Mesendoderm (in vitro differentiated cells): ENCODE results near the gene LRP2.

ENCODE experiments used
- DNase-seq: peaks from one replicate; pipeline ENCODE4 v3.0.0; 2013
- H2AK5ac ChIP-seq: 2 replicates; pipeline ENCODE4 v1.6.1; 2013; ENCODE audit warnings: low read length, inconsistent platforms
- H2BK120ac ChIP-seq: 2 replicates; pipeline ENCODE4 v1.6.1; 2013; ENCODE audit warnings: low read depth, mild to moderate bottlenecking, low read length, moderate library complexity, mixed read lengths
- H2BK15ac ChIP-seq: replicated peaks from 2 replicates; pipeline ENCODE4 v1.6.1; 2013; ENCODE audit warnings: low read depth, mild to moderate bottlenecking, moderate library complexity
- H2BK5ac ChIP-seq: 2 replicates; pipeline ENCODE4 v1.6.1; 2013; ENCODE audit warnings: low read length, inconsistent platforms
- H3K18ac ChIP-seq: 2 replicates; pipeline ENCODE4 v1.6.1; 2013; ENCODE audit warnings: mild to moderate bottlenecking, low read length, mixed read lengths
- H3K23ac ChIP-seq: one replicate; pipeline ENCODE4 v1.6.1; 2013; ENCODE audit warnings: low read length
- H3K27ac ChIP-seq: 2 replicates; pipeline ENCODE4 v1.5.1; 2013; ENCODE audit warnings: low read depth, mild to moderate bottlenecking, inconsistent platforms, low read length, moderate library complexity
- H3K27me3 ChIP-seq: 2 replicates; pipeline ENCODE4 v1.6.1; 2013; ENCODE audit warnings: low read length, control low read depth, mild to moderate bottlenecking, inconsistent platforms; ENCODE audit not compliant: insufficient read depth, poor library complexity
- H3K36me3 ChIP-seq: 2 replicates; pipeline ENCODE4 v1.6.1; 2013; ENCODE audit warnings: low read length, inconsistent platforms; ENCODE audit not compliant: control insufficient read depth, insufficient read depth
- H3K4ac ChIP-seq: one replicate; pipeline ENCODE4 v1.6.1; 2013; ENCODE audit warnings: low read depth, mild to moderate bottlenecking, low read length, moderate library complexity
- H3K4me1 ChIP-seq: 2 replicates; pipeline ENCODE4 v1.6.1; 2013; ENCODE audit warnings: low read depth, low read length, inconsistent platforms; ENCODE audit not compliant: control insufficient read depth
- H3K4me2 ChIP-seq: 2 replicates; pipeline ENCODE4 v1.6.1; 2013; ENCODE audit warnings: low read length
- H3K4me3 ChIP-seq: 2 replicates; pipeline ENCODE4 v1.5.1; 2013; ENCODE audit warnings: mild to moderate bottlenecking, low read length
- H3K56ac ChIP-seq: one replicate; pipeline ENCODE4 v1.6.1; 2013; ENCODE audit warnings: low read length
- H3K79me1 ChIP-seq: 2 replicates; pipeline ENCODE4 v1.6.1; 2013; ENCODE audit warnings: low read length, inconsistent platforms
- H3K79me2 ChIP-seq: 2 replicates; pipeline ENCODE4 v1.6.1; 2013; ENCODE audit warnings: mild to moderate bottlenecking, low read length; ENCODE audit not compliant: control insufficient read depth, insufficient read depth
- H3K9ac ChIP-seq: 2 replicates; pipeline ENCODE4 v1.6.1; 2013; ENCODE audit warnings: low read length, inconsistent platforms
- H4K5ac ChIP-seq: one replicate; pipeline ENCODE4 v1.6.1; 2013; ENCODE audit warnings: low read length
- H4K8ac ChIP-seq: one replicate; pipeline ENCODE4 v1.6.1; 2013; ENCODE audit warnings: low read depth, mild to moderate bottlenecking, control low read depth, low read length, moderate library complexity
- WGBS: extraction: QIAGEN DNeasy Blood & Tissue Kit; methylation state at CpG from one replicate; pipeline ENCODE4 v1.1.7; 2013; ENCODE audit warnings: low lambda C conversion rate, missing lambda C conversion rate; ENCODE audit not compliant: insufficient coverage; ENCODE audit errors: extremely low coverage; 5-methylcytosine and 5-hydroxymethylcytosine counted together

LRP2 gene

DNA sequence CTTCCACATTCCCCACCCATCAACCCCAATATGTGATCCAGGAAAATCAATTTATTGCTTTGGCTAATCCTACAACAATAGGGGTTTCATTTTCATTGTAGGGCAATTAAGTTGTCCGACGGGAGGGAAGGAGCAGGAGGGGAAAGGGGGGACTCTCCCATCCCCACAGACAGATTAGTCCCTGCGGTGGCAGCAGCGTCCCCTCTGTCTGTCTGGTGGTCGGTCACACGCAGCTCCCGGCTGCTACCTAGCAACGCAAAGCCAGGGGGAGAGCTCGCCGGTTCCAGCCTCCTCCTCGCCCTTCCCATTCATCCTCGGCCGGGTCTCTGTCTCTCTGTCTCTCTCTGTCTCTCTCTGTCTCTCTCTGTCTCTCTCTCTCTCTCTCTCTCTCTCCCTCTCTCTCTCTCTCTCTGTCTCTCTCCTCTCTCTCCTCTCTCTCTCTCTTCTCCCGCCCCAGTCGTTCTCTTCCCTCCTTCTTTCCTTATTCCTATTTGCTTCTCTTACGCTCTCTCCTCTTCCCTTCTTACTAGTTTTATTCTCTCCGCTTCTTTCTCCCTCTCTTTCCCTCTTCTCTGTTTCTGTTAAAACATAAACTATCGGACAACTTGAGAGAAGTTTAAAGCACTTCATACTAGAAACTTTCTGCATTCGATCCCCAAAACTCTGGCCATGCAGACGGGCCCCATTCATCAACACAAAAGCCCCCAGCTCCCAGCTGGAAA, 1.2 kb downstream of the LRP2 start:
- Histone ChIP-seq H3K23ac (no peak overlapping the region), H3K79me1 (no peaks in the 10 kb centered on the region), H3K36me3 (no peaks in the 10 kb centered on the region), H4K5ac (no peak overlapping the region), H3K18ac (no peak overlapping the region), H3K27ac (no peak overlapping the region), H4K8ac (no peak overlapping the region), H3K27me3 (peaks cover 28% of the 10 kb centered on the region), H2BK15ac (no peak overlapping the region), H3K4me3 (no peak overlapping the region), H3K79me2 (no peaks in the 10 kb centered on the region), H3K4me1 (no peaks in the 10 kb centered on the region), H2BK5ac (no peak overlapping the region), H3K56ac (no peak overlapping the region), H3K4me2 (no peak overlapping the region), H3K9ac (no peak overlapping the region), H2BK120ac (no peak overlapping the region), H2AK5ac (no peak overlapping the region), H3K4ac (no peak overlapping the region)
- peak; percentile 29 for DNase-seq
- whole genome bisulfite sequencing, result no CpG with 5 or more reads among the region's 20 CpGs

DNA sequence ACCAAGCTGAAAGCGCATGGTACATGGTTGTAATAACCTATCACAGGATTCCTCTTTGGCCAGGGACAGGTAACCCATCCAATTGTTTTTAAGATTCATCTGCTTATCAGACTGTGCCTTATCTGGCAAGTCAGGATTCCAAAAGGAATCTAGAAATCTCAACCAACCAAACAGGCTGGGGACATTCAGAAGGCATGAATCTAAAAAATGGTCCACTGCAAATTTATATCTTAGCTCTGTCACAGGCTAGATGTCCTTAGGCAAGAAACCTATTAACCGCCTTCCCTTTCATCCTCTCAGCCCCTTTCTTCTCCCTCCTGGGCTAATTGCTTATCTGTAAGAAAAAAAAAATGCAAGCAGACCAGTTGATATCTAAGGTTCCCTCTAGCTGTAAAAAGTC, 4.3 kb downstream of the LRP2 start:
- Histone ChIP-seq H3K9ac (no peak overlapping the region), H4K8ac (no peak overlapping the region), H2BK15ac (no peak overlapping the region), H3K27me3 (peaks cover 22% of the 10 kb centered on the region), H2BK5ac (no peak overlapping the region), H3K18ac (no peak overlapping the region), H3K23ac (no peak overlapping the region), H3K4me2 (no peak overlapping the region), H3K79me2 (no peaks in the 10 kb centered on the region), H2AK5ac (no peak overlapping the region), H2BK120ac (no peak overlapping the region), H3K36me3 (no peaks in the 10 kb centered on the region), H3K4me3 (no peak overlapping the region), H3K27ac (no peak overlapping the region), H3K4me1 (no peaks in the 10 kb centered on the region), H3K79me1 (no peaks in the 10 kb centered on the region), H4K5ac (no peak overlapping the region), H3K4ac (no peak overlapping the region), H3K56ac (no peak overlapping the region)
- no peak for DNase-seq
- no CpG with 5 or more reads among the region's 2 CpGs for WGBS

DNA sequence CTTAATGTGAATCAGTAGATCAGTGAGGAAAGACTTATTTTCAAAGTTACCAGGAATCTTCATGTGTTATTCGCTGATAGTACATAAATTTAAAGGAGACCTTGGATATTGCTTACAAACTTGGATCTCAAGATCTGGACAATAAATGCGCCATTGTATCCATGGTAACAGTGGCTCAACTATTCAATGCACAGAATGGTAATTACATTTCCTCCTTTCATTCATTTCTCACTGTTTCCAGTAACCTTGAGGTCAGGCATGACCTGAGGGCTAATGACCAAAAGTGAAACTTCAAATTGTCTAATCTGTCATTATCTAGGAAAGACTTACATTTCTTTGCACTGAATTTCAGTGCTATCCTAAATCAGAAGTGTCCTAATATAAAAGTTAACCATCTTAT, 8.1 kb downstream of the LRP2 start:
- Histone ChIP-seq H3K36me3 (no peaks in the 10 kb centered on the region), H3K4ac (no peak overlapping the region), H3K4me1 (no peaks in the 10 kb centered on the region), H3K9ac (no peak overlapping the region), H3K79me2 (no peaks in the 10 kb centered on the region), H4K5ac (no peak overlapping the region), H2AK5ac (no peak overlapping the region), H2BK5ac (no peak overlapping the region), H2BK120ac (no peak overlapping the region), H3K23ac (no peak overlapping the region), H3K4me2 (no peak overlapping the region), H3K56ac (no peak overlapping the region), H4K8ac (no peak overlapping the region), H3K27ac (no peak overlapping the region), H3K79me1 (no peaks in the 10 kb centered on the region), H2BK15ac (no peak overlapping the region), H3K4me3 (no peak overlapping the region), H3K18ac (no peak overlapping the region), H3K27me3 (no peaks in the 10 kb centered on the region)
- WGBS, result no CpG with 5 or more reads among the region's 2 CpGs
- no peak for DNase-seq

DNA sequence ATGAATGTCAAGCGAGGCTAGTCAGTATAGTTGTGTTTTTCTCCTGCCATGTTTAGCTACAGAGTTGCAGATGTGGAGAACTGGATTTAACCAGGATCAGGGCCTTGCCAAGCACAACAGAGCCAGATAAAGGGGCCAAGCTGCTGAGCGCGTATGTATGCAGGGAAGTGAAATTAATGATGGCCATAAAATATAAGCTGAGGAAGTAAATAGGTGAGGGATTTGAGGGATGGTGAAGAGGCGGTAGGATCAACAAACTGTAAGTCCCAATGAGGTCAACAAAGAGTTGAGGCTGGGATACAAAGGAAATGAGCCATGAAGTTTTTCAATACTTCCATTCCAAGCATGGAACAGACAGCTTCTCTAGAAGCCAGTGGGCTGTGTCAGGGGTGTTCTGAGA, 10.6 kb downstream of the LRP2 start:
- no peak overlapping the region for H2BK120ac ChIP-seq
- no peak overlapping the region for H3K4me2 ChIP-seq
- H3K4ac ChIP-seq, result no peak overlapping the region
- H2BK15ac ChIP-seq, result no peak overlapping the region
- no peaks in the 10 kb centered on the region for H3K79me2 ChIP-seq
- no peak overlapping the region for H3K9ac ChIP-seq
- no CpG with 5 or more reads among the region's 4 CpGs for WGBS
- H3K27me3 ChIP-seq, result no peaks in the 10 kb centered on the region
- H3K18ac ChIP-seq, result no peak overlapping the region
- H2AK5ac ChIP-seq, result no peak overlapping the region
- no peak overlapping the region for H2BK5ac ChIP-seq
- no peak overlapping the region for H4K8ac ChIP-seq
- no peak overlapping the region for H3K23ac ChIP-seq
- no peaks in the 10 kb centered on the region for H3K36me3 ChIP-seq
- H4K5ac ChIP-seq, result no peak overlapping the region
- no peak overlapping the region for H3K27ac ChIP-seq
- no peaks in the 10 kb centered on the region for H3K4me1 ChIP-seq
- H3K4me3 ChIP-seq, result no peak overlapping the region
- no peaks in the 10 kb centered on the region for H3K79me1 ChIP-seq
- DNase-seq, result no peak
- H3K56ac ChIP-seq, result no peak overlapping the region

DNA sequence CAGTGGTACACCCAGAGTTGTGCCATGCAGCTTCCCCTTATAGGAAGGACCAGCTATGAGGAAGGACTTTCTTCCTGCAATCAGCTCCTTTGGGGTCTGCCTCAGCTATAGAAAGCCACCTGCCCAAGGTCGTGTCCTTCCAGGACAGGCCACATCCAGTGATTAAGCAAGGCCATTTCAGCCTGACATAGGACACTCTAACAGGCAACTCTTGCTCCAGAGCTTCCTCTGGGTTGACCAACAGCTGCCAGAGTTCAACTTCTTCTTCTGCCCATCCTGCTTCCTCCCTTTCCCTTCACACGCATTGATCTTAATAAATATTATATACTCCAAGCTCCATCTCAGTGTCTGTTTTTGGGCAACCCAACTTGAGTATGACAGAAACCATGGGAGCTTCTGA, 12.8 kb downstream of the LRP2 start:
- Histone ChIP-seq H2AK5ac (no peak overlapping the region), H2BK5ac (no peak overlapping the region), H3K79me1 (no peaks in the 10 kb centered on the region), H3K18ac (no peak overlapping the region), H2BK15ac (no peak overlapping the region), H3K9ac (no peak overlapping the region), H3K27ac (no peak overlapping the region), H3K4me2 (no peak overlapping the region), H3K27me3 (no peaks in the 10 kb centered on the region), H3K56ac (no peak overlapping the region), H3K23ac (no peak overlapping the region), H3K4ac (no peak overlapping the region), H4K8ac (no peak overlapping the region), H3K4me1 (no peaks in the 10 kb centered on the region), H4K5ac (no peak overlapping the region), H3K36me3 (no peaks in the 10 kb centered on the region), H3K79me2 (no peaks in the 10 kb centered on the region), H3K4me3 (no peak overlapping the region), H2BK120ac (no peak overlapping the region)
- DNase-seq, result no peak
- WGBS, result no CpG with 5 or more reads among the region's 2 CpGs
